OCI-LY3 (cell line): Measurements from ENCODE around the gene MRPS14.

ENCODE experiments used
- H2AFZ ChIP-seq: fragments of 200-600, 300-600 bp; shearing (Covaris generic); 2 replicates; pipeline ENCODE4 v1.6.0; 2014; ENCODE audit warnings: antibody characterized with exemption, low read depth, low read length
- H3K27ac ChIP-seq: fragments of 200-600, 300-600 bp; sonication (generic); 2 replicates; pipeline ENCODE4 v1.5.1; 2014; ENCODE audit warnings: mild to moderate bottlenecking, low read length, moderate library complexity, mixed read lengths
- H3K27me3 ChIP-seq: fragments of 200-600, 300-600 bp; sonication (generic); 2 replicates; pipeline ENCODE4 v1.6.1; 2014; ENCODE audit warnings: low read depth, low read length, mixed read lengths
- H3K36me3 ChIP-seq: fragments of 200-600, 300-600 bp; sonication (generic); replicated peaks from 2 replicates; pipeline ENCODE3; 2014; ENCODE audit warnings: low read depth, low read length, mixed read lengths
- H3K4me1 ChIP-seq: fragments of 300-600, 200-600 bp; sonication (generic); 2 replicates; pipeline ENCODE4 v1.6.1; 2014; ENCODE audit warnings: low read length, mixed read lengths
- H3K4me2 ChIP-seq: fragments of 200-600, 300-600 bp; sonication (generic); 2 replicates; pipeline ENCODE4 v1.6.1; 2014; ENCODE audit warnings: low read length, mixed read lengths
- H3K4me3 ChIP-seq: fragments of 300-600, 200-600 bp; sonication (generic); 2 replicates; pipeline ENCODE4 v1.5.1; 2014; ENCODE audit warnings: antibody characterized with exemption, mild to moderate bottlenecking, low read length, moderate library complexity
- H3K79me2 ChIP-seq: fragments of 300-600, 200-600 bp; shearing (Covaris generic); 2 replicates; pipeline ENCODE4 v1.6.1; 2014; ENCODE audit warnings: mild to moderate bottlenecking, low read length, mixed read lengths
- H3K9ac ChIP-seq: fragments of 300-600, 200-600 bp; shearing (Covaris generic); 2 replicates; pipeline ENCODE4 v1.6.0; 2014; ENCODE audit warnings: mild to moderate bottlenecking, low read length, moderate library complexity
- H3K9me3 ChIP-seq: fragments of 200-600, 300-600 bp; shearing (Covaris generic); 2 replicates; pipeline ENCODE4 v1.6.1; 2014; ENCODE audit warnings: low read length, mixed read lengths; ENCODE audit not compliant: insufficient read depth
- H4K20me1 ChIP-seq: fragments of 200-600, 300-600 bp; sonication (generic); 2 replicates; pipeline ENCODE4 v1.6.1; 2016; ENCODE audit warnings: low read length, mixed read lengths; ENCODE audit not compliant: insufficient read depth
- EZH2phosphoT487 ChIP-seq: fragments of 200-600 bp; shearing (Covaris generic); IDR thresholded peaks from 2 replicates; pipeline ENCODE4 v1.6.1; 2018; ENCODE audit warnings: antibody characterized with exemption, mixed run types, low read depth
- TF ChIP-seq, protein P1 (sequence below): fragments of 200-600, 300-600 bp; sonication (generic); IDR thresholded peaks from 2 replicates; pipeline ENCODE4 v1.5.1; 2014; ENCODE audit warnings: antibody characterized with exemption, low read length, low read depth

The MRPS14 gene

GRCh38 chr1:174971902-174972301 lies 51.3 kb downstream of the MRPS14 start:
- Histone ChIP-seq H3K4me1 (peaks cover 42% of the 10 kb centered on the region), H3K27me3 (no peaks in the 10 kb centered on the region), H3K9me3 (no peaks in the 10 kb centered on the region), H3K36me3 (peaks cover 7% of the 10 kb centered on the region), H3K9ac (no peak overlapping the region), H3K79me2 (no peaks in the 10 kb centered on the region), H3K4me3 (no peak overlapping the region), H3K27ac (peak overlapping the region; percentile 5; the same call in 1 of the 2 replicates), H2AFZ (no peak overlapping the region), H3K4me2 (peak overlapping the region; percentile 5), H4K20me1 (0 out of 2 replicates have a peak, but pooled peaks cover 2% of the 10 kb centered on the region)
- TF ChIP-seq, protein P1, sequence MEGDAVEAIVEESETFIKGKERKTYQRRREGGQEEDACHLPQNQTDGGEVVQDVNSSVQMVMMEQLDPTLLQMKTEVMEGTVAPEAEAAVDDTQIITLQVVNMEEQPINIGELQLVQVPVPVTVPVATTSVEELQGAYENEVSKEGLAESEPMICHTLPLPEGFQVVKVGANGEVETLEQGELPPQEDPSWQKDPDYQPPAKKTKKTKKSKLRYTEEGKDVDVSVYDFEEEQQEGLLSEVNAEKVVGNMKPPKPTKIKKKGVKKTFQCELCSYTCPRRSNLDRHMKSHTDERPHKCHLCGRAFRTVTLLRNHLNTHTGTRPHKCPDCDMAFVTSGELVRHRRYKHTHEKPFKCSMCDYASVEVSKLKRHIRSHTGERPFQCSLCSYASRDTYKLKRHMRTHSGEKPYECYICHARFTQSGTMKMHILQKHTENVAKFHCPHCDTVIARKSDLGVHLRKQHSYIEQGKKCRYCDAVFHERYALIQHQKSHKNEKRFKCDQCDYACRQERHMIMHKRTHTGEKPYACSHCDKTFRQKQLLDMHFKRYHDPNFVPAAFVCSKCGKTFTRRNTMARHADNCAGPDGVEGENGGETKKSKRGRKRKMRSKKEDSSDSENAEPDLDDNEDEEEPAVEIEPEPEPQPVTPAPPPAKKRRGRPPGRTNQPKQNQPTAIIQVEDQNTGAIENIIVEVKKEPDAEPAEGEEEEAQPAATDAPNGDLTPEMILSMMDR, result no peak
- TF ChIP-seq EZH2phosphoT487, result no peak

DNA sequence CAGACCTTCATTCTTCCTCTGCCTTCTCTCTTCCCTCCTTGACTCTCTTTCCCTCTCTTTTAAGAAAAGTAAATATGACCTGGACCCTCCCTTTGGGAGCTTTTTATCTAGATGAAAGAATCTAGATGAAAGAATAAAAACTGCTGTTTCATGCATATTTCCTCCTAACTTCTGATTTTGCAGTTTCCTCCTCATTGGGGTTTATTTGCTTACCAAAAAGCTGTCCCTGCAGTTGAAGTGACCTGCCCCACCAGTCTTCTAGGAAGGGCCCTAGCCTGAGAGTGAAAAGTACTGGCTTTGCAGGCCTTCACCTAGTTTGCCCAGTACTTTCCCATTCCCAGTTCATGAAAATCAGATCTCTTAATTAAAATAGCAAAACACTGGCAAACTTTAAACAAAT lies 51.8 kb downstream of the MRPS14 start:
- Histone ChIP-seq H3K27ac (no peak overlapping the region), H3K9ac (no peak overlapping the region), H3K4me2 (peak overlapping the region; percentile 5), H3K36me3 (peaks cover 7% of the 10 kb centered on the region), H2AFZ (no peak overlapping the region), H4K20me1 (0 out of 2 replicates have a peak, but pooled peaks cover under 1% of the 10 kb centered on the region), H3K4me1 (peaks cover 37% of the 10 kb centered on the region), H3K9me3 (no peaks in the 10 kb centered on the region), H3K79me2 (no peaks in the 10 kb centered on the region), H3K27me3 (no peaks in the 10 kb centered on the region), H3K4me3 (no peak overlapping the region)
- TF ChIP-seq EZH2phosphoT487, result no peak
- TF ChIP-seq, protein P1, result no peak

GRCh38 chr1:174969977-174970376 lies 53.2 kb downstream of the MRPS14 start:
- H2AFZ ChIP-seq, result no peak overlapping the region
- H3K27ac ChIP-seq, result no peak overlapping the region

GRCh38 chr1:174968750-174969244 lies 54.4 kb downstream of the MRPS14 start:
- no peaks in the 10 kb centered on the region for H4K20me1 ChIP-seq
- TF ChIP-seq, protein P1, result no peak
- no peaks in the 10 kb centered on the region for H3K27me3 ChIP-seq
- peak overlapping the region; percentile 4 for H3K4me3 ChIP-seq
- H3K9ac ChIP-seq, result no peak overlapping the region
- no peak overlapping the region for H3K27ac ChIP-seq
- peak overlapping the region; percentile 62 for H3K4me2 ChIP-seq
- H3K36me3 ChIP-seq, result peaks cover 7% of the 10 kb centered on the region
- H3K9me3 ChIP-seq, result no peaks in the 10 kb centered on the region
- no peaks in the 10 kb centered on the region for H3K79me2 ChIP-seq
- no peak overlapping the region for H2AFZ ChIP-seq
- peaks cover 45% of the 10 kb centered on the region for H3K4me1 ChIP-seq

More at GRCh38 chr1:174969977-174970376, 53.2 kb downstream of the MRPS14 start:
- Histone ChIP-seq H3K36me3 (peaks cover 7% of the 10 kb centered on the region), H4K20me1 (no peaks in the 10 kb centered on the region), H3K9me3 (no peaks in the 10 kb centered on the region), H3K9ac (no peak overlapping the region), H3K4me2 (no peak overlapping the region), H3K4me3 (no peak overlapping the region), H3K4me1 (peaks cover 35% of the 10 kb centered on the region), H3K27me3 (no peaks in the 10 kb centered on the region), H3K79me2 (no peaks in the 10 kb centered on the region)
- TF ChIP-seq, protein P1, result no peak
- TF ChIP-seq EZH2phosphoT487, result no peak
